Measurements from ENCODE around the gene MCM3. TPM values are rescaled to one million over a fixed set of nuclear protein-coding genes. Genes with fewer than 3 reads are reported as not detected.

Gene MCM3
- total RNA-seq, 4 donors from 2014 or later: 21.8 to 120 (median 64.7) TPM

- intact Hi-C loops (cut with DNase I; ENCODE audit: low total_unique reads): no loop called here
- no peak overlapping the region for H3K4me3 ChIP-seq
- no peaks in the 10 kb centered on the region for H3K9me3 ChIP-seq
- H3K4me1 ChIP-seq: no peaks in the 10 kb centered on the region
- no peaks in the 10 kb centered on the region for H3K36me3 ChIP-seq
- no peak overlapping the region for H3K27ac ChIP-seq
- DNase-seq: no peak
- no peak for TF ChIP-seq POLR2A (IDR thresholded peaks at IDR 0.05)
- TF ChIP-seq CTCF (IDR thresholded peaks at IDR 0.05): no peak
- H3K27me3 ChIP-seq: no peaks in the 10 kb centered on the region
These were observed 4.3 kb upstream of the MCM3 start for GRCh38 chr6:52288841-52289240.

DNA sequence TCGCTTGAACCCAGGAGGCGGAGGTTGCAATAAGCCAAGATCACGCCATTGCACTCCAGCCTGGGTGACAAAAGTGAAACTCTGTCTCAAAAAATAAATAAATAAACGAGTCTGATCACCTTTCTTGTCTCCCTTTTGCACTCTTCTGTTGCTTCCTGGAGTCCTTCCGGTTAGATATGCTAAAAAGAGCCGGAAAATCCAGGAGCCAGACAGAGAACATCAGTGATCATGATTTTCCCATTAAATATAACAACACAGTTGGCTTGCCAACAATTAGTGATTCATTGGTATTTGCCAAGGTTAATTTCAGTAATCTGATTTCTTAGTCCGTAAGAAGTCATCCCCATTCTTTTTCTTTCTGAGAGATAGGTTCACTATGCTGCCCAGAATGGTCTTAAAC lies 3.7 kb upstream of the MCM3 start:
- H3K27me3 ChIP-seq: no peaks in the 10 kb centered on the region
- no peaks in the 10 kb centered on the region for H3K9me3 ChIP-seq
- intact Hi-C loops (cut with DNase I; ENCODE audit: low total_unique reads): no loop called here
- no peak for DNase-seq
- TF ChIP-seq POLR2A (IDR thresholded peaks at IDR 0.05) (no peak), CTCF (IDR thresholded peaks at IDR 0.05) (no peak)
- no peak overlapping the region for H3K27ac ChIP-seq
- H3K4me1 ChIP-seq: no peaks in the 10 kb centered on the region
- no peaks in the 10 kb centered on the region for H3K36me3 ChIP-seq
- H3K4me3 ChIP-seq: no peak overlapping the region

- DNase-seq: peak in 1 of 2 donors; percentile 44
These were observed 2.4 kb upstream of the MCM3 start for GRCh38 chr6:52286798-52287432.

GRCh38 chr6:52285177-52286068 lies 881 bp upstream of the MCM3 start:
- no peaks in the 10 kb centered on the region for H3K36me3 ChIP-seq
- H3K4me3 ChIP-seq: peak overlapping the region; percentile 42 to 73
- DNase-seq: no peak
- H3K4me1 ChIP-seq: no peaks in the 10 kb centered on the region
- H3K27me3 ChIP-seq: no peaks in the 10 kb centered on the region
- TF ChIP-seq CTCF (IDR thresholded peaks at IDR 0.05) (peak in 3 of 4 experiments; percentile 6 to 35 (median 8)), POLR2A (IDR thresholded peaks at IDR 0.05) (no peak)
- no peaks in the 10 kb centered on the region for H3K9me3 ChIP-seq
- intact Hi-C loops (cut with DNase I; ENCODE audit: low total_unique reads): no loop called here
- H3K27ac ChIP-seq: peak overlapping the region; percentile 71 to 76

More at GRCh38 chr6:52286798-52287432, 2.4 kb upstream of the MCM3 start:
- no peaks in the 10 kb centered on the region for H3K4me1 ChIP-seq
- intact Hi-C loops (cut with DNase I; ENCODE audit: low total_unique reads): no loop called here
- TF ChIP-seq POLR2A (IDR thresholded peaks at IDR 0.05): no peak
- TF ChIP-seq CTCF (IDR thresholded peaks at IDR 0.05): peak; percentile 26 to 37 (median 34)
- H3K9me3 ChIP-seq: no peaks in the 10 kb centered on the region
- no peak overlapping the region for H3K4me3 ChIP-seq
- no peak overlapping the region for H3K27ac ChIP-seq
- H3K36me3 ChIP-seq: no peaks in the 10 kb centered on the region
- H3K27me3 ChIP-seq: no peaks in the 10 kb centered on the region

GRCh38 chr6:52284131-52284459 lies 447 bp downstream of the MCM3 start:
- H3K27ac ChIP-seq: peak overlapping the region; percentile 76 to 78

More at GRCh38 chr6:52284131-52284459, 447 bp downstream of the MCM3 start:
- peak in 1 of 2 donors; percentile 30 for DNase-seq
- Histone ChIP-seq H3K36me3 (no peaks in the 10 kb centered on the region), H3K4me3 (peak overlapping the region; percentile 67 to 73), H3K9me3 (no peaks in the 10 kb centered on the region), H3K27me3 (no peaks in the 10 kb centered on the region), H3K4me1 (no peaks in the 10 kb centered on the region)
- TF ChIP-seq CTCF (IDR thresholded peaks at IDR 0.05) (no peak), POLR2A (IDR thresholded peaks at IDR 0.05) (no peak)
- intact Hi-C loops (cut with DNase I; ENCODE audit: low total_unique reads): no loop called here

All from uterus (tissue), 4 donors.